ENCODE measurements around the gene ZNF789. TPM values are rescaled to one million over a fixed set of nuclear protein-coding genes. Genes with fewer than 3 reads are reported as not detected.

ZNF789 gene
- total and polyA plus RNA-seq, 9 of the 15 experiments (the other 6 are each of a cell fraction or from before 2014, with no cell fraction given): 6.1 to 57.0 (median 24.8) TPM

GRCh38 chr7:99440195-99440594, 32.5 kb upstream of the ZNF789 start:
- Histone ChIP-seq H3K9me3 (replicated peaks; ENCODE audit: control insufficient read depth, insufficient read depth, low read depth, low read length) (no peaks in the 10 kb centered on the region), H3K27ac (ENCODE audit: extremely low read depth, low read depth, low read length) (no peak overlapping the region; the same call in 2 of the 3 replicates), H3K9me1 (ENCODE audit: control insufficient read depth, insufficient read depth, low read length) (peaks cover 5% of the 10 kb centered on the region), H4K20me1 (replicated peaks; ENCODE audit: control insufficient read depth, insufficient read depth, low read length) (peaks cover 12% of the 10 kb centered on the region), H2AFZ (ENCODE audit: low read depth, low read length) (no peak overlapping the region), H3K4me2 (ENCODE audit: insufficient read depth, low read length) (peak overlapping the region; percentile 98), H3K9ac (ENCODE audit: insufficient read depth in 1 of 2, low read depth in 2 of 2, low read length in 2 of 2) (peak overlapping the region; percentile 94 to 98; a peak in 3 of 4 replicates), H3K36me3 (ENCODE audit: control insufficient read depth, insufficient read depth, low read length) (peaks cover 63% of the 10 kb centered on the region), H3K27me3 (ENCODE audit: control insufficient read depth in 2 of 2, insufficient read depth in 2 of 2, low read length in 2 of 2) (no peaks in the 10 kb centered on the region), H3K4me3 (peak overlapping the region; percentile 98; the same call in 1 of the 2 replicates), H3K4me1 (replicated peaks in 1 of 2; ENCODE audit: control insufficient read depth in 2 of 2, insufficient read depth in 2 of 2, low read length in 2 of 2) (peaks cover 19 to 36% of the 10 kb centered on the region in 2 experiments; a peak in 4 of 5 replicates), H3K79me2 (ENCODE audit: control insufficient read depth, insufficient read depth, low read length) (peaks cover 63% of the 10 kb centered on the region)
- intact Hi-C loops (cut with micrococcal nuclease): no loop called here
- ATAC-seq: no peak
- WGBS (ENCODE audit: insufficient coverage, low coverage, missing lambda C conversion rate): 82% methylated on average over 9 of the region's 9 CpGs
- no peak for FAIRE-seq
- no TSS peak for BruUV-seq (replicated peaks)
- POLR2A ChIA-PET: interaction anchor here (0.7 to 2.4 kb wide), 4 partner anchors 10 to 51 kb away, joined by 3 to 11 read pairs (median 7); partner anchors contain the start of genes ATP5MF, BUD31 and PDAP1
- CTCF ChIA-PET (ENCODE audit: low intra/inter-chr PET ratio): no interaction called here
- in situ Hi-C loops (cut with MboI): no loop called here
- no peak for DNase-seq (ENCODE audit: extremely low read depth in 1 of 4, low spot score in 3 of 4)
- TF ChIP-seq ZNF217 (CRISPR knock-in tag; IDR thresholded peaks at IDR 0.05) (no peak), CEBPB (tag; IDR thresholded peaks at IDR 0.05) (peak; percentile 74), XRCC4 (IDR thresholded peaks at IDR 0.05; ENCODE audit: extremely low read depth, insufficient read depth, insufficient read length) (no peak), SRSF3 (IDR thresholded peaks at IDR 0.05; ENCODE audit: insufficient read depth, low read length) (no peak), PCBP2 (IDR thresholded peaks at IDR 0.05; ENCODE audit: low read depth, low read length, poor library complexity, severe bottlenecking) (no peak), AFF1 (IDR thresholded peaks at IDR 0.05; ENCODE audit: low read depth in 1 of 2, partially characterized antibody in 2 of 2) (no peak), FOXJ3 (CRISPR knock-in tag; IDR thresholded peaks at IDR 0.05) (no peak), ZNF668 (CRISPR knock-in tag; IDR thresholded peaks at IDR 0.05) (no peak), MTA3 (IDR thresholded peaks at IDR 0.05; ENCODE audit: borderline replicate concordance) (no peak), ZFP30 (CRISPR knock-in tag; IDR thresholded peaks at IDR 0.05; ENCODE audit: borderline replicate concordance) (no peak), ZNF408 (CRISPR knock-in tag; IDR thresholded peaks at IDR 0.05; ENCODE audit: low read depth) (no peak), POLR2G (IDR thresholded peaks at IDR 0.05; ENCODE audit: low read depth, low read length) (peak; percentile 37; the same call in 1 of the 2 replicates), ZNF197 (CRISPR knock-in tag; IDR thresholded peaks at IDR 0.05; ENCODE audit: low read depth) (no peak), ZNF384 (IDR thresholded peaks at IDR 0.05; ENCODE audit: low read depth, low read length) (no peak), HOMEZ (CRISPR knock-in tag; IDR thresholded peaks at IDR 0.05) (no peak), CEBPG (CRISPR knock-in tag; IDR thresholded peaks at IDR 0.05) (peak; percentile 59), CEBPG (tag; conservative IDR thresholded peaks at IDR 0.05 in 1 of 2, IDR thresholded peaks at IDR 0.05 in 1 of 2) (no peak; a peak in 2 of 4 replicates), RBFOX2 (IDR thresholded peaks at IDR 0.05; ENCODE audit: low read depth, low read length) (peak; percentile 51)

Data from K562 (cell line).